GM23338 (cell line): ENCODE data around the gene CELSR1. TPM values are rescaled to one million over a fixed set of nuclear protein-coding genes. Genes with fewer than 3 reads are reported as not detected.

ENCODE experiments used
- ATAC-seq: fragments of 200-7000 bp; cut with Tn5 transposase; 3 replicates; pipeline ENCODE4 v1.9.1; 2020
- DNase-seq: peaks from one replicate; pipeline ENCODE4 v3.0.0-alpha.2; 2015; ENCODE audit warnings: low spot score
- H2AFZ ChIP-seq: fragments of 200-600 bp; sonication (generic); 2 replicates; pipeline ENCODE4 v1.8.0; 2016; ENCODE audit warnings: antibody characterized with exemption, mild to moderate bottlenecking, moderate library complexity
- H3F3A ChIP-seq: fragments of 200-600 bp; sonication (generic); replicated peaks from 2 replicates; pipeline ENCODE4 v1.8.0; 2017; ENCODE audit warnings: antibody characterized with exemption, mixed run types, low read depth
- H3K27ac ChIP-seq: fragments of 200-600 bp; sonication (generic); 2 replicates; pipeline ENCODE4 v1.6.1; 2016; ENCODE audit warnings: low read depth
- H3K27me3 ChIP-seq: fragments of 200-600 bp; sonication (generic); 2 replicates; pipeline ENCODE4 v1.8.0; 2016; ENCODE audit warnings: mild to moderate bottlenecking, mixed run types, moderate library complexity; ENCODE audit not compliant: insufficient read depth
- H3K36me3 ChIP-seq: fragments of 200-600 bp; sonication (generic); 2 replicates; pipeline ENCODE4 v1.8.0; 2016; ENCODE audit warnings: mild to moderate bottlenecking; ENCODE audit not compliant: insufficient read depth
- H3K4me1 ChIP-seq: fragments of 200-600 bp; sonication (generic); 2 replicates; pipeline ENCODE4 v1.8.0; 2016; ENCODE audit warnings: mild to moderate bottlenecking, moderate library complexity; ENCODE audit not compliant: insufficient read depth
- H3K4me2 ChIP-seq: fragments of 200-600 bp; sonication (generic); 2 replicates; pipeline ENCODE4 v1.7.1; 2017; ENCODE audit warnings: mixed run types
- H3K4me3 ChIP-seq: fragments of 200-600 bp; sonication (generic); 2 replicates; pipeline ENCODE4 v1.6.1; 2016; ENCODE audit warnings: mixed run types
- H3K79me2 ChIP-seq: fragments of 200-600 bp; sonication (generic); replicated peaks from 2 replicates; pipeline ENCODE4 v1.8.0; 2017; ENCODE audit warnings: mild to moderate bottlenecking; ENCODE audit not compliant: insufficient read depth
- H3K9me2 ChIP-seq: fragments of 200-600 bp; sonication (generic); 2 replicates; pipeline ENCODE4 v1.8.0; 2017; ENCODE audit not compliant: insufficient read depth
- H4K20me1 ChIP-seq: fragments of 200-600 bp; sonication (generic); replicated peaks from 2 replicates; pipeline ENCODE4 v1.8.0; 2017; ENCODE audit warnings: mild to moderate bottlenecking; ENCODE audit not compliant: insufficient read depth
- H3K27ac Mint-ChIP-seq: 2 replicates; pipeline ENCODE4 v1.8.0; 2020; ENCODE audit warnings: inconsistent platforms, mild to moderate bottlenecking, moderate library complexity, mixed read lengths
- H3K27me3 Mint-ChIP-seq: 3 replicates; pipeline ENCODE4 v1.8.0; 2022; ENCODE audit warnings: low read depth, mild to moderate bottlenecking, moderate library complexity, mixed read lengths, inconsistent platforms; ENCODE audit not compliant: insufficient read depth, poor library complexity
- H3K36me3 Mint-ChIP-seq: 3 replicates; pipeline ENCODE4 v1.8.0; 2021; ENCODE audit warnings: low read depth, mild to moderate bottlenecking, inconsistent platforms, moderate library complexity, mixed read lengths
- H3K4me1 Mint-ChIP-seq: 3 replicates; pipeline ENCODE4 v1.8.0; 2020; ENCODE audit warnings: mild to moderate bottlenecking, inconsistent platforms, mixed read lengths
- H3K4me3 Mint-ChIP-seq: 3 replicates; pipeline ENCODE4 v1.8.0; 2021; ENCODE audit warnings: moderate library complexity, mild to moderate bottlenecking, inconsistent platforms, mixed read lengths
- H3K9me3 Mint-ChIP-seq: 3 replicates; pipeline ENCODE4 v1.8.0; 2020; ENCODE audit warnings: moderate library complexity, mild to moderate bottlenecking, inconsistent platforms, mixed read lengths
- CREB1 ChIP-seq: fragments of 250-450 bp; sonication (Bioruptor Pico); IDR thresholded peaks from 2 replicates; pipeline ENCODE4 v1.5.0; 2020; ENCODE audit warnings: low read depth, mild to moderate bottlenecking, moderate library complexity
- CTCF ChIP-seq, 2 experiments: fragments of 200-600 bp in 1 of 2; sonication (generic) in 1 of 2; conservative IDR thresholded peaks; 2 replicates each; pipeline versions ENCODE4 v1.5.1 to v1.6.1; 2016 to 2017; ENCODE audit warnings: antibody characterized with exemption in 2 of 2, low read depth in 2 of 2, mild to moderate bottlenecking in 2 of 2, moderate library complexity in 1 of 2
- JUNB ChIP-seq: IDR thresholded peaks from one replicate; pipeline ENCODE4 v1.6.1; 2016; ENCODE audit warnings: antibody characterized with exemption; ENCODE audit not compliant: unreplicated experiment
- NANOG ChIP-seq: IDR thresholded peaks from 2 replicates; pipeline ENCODE4 v1.6.1; 2016; ENCODE audit warnings: antibody characterized with exemption, borderline replicate concordance
- REST ChIP-seq: IDR thresholded peaks from one replicate; pipeline ENCODE4 v1.6.1; 2018; ENCODE audit warnings: antibody characterized with exemption; ENCODE audit not compliant: unreplicated experiment
- STAT1 ChIP-seq: IDR thresholded peaks from one replicate; pipeline ENCODE4 v1.6.1; 2016; ENCODE audit warnings: antibody characterized with exemption; ENCODE audit not compliant: unreplicated experiment
- ZNF331 ChIP-seq: fragments of 250-450 bp; sonication (Bioruptor Pico); IDR thresholded peaks from 2 replicates; pipeline ENCODE4 v1.5.0; 2020; ENCODE audit warnings: low read depth, mild to moderate bottlenecking, moderate library complexity
- ZNF462 ChIP-seq: fragments of 250-450 bp; sonication (Bioruptor Pico); IDR thresholded peaks from 2 replicates; pipeline ENCODE4 v1.5.0; 2020; ENCODE audit warnings: mild to moderate bottlenecking, moderate library complexity
- polyA plus RNA-seq: library from polyadenylated mRNA; unstranded; fragments of >200 nt; fragmentation: Nextera tagmentation; extraction: Ambion mirVana; gene quantifications from 2 replicates; pipeline ENCODE4 v1.2.1, GENCODE V29; 2016
- total RNA-seq: library from RNA; depleted of rRNA; stranded (reverse); fragments of >200 nt; shearing (Covaris generic); gene quantifications from 2 replicates; pipeline ENCODE4 v1.2.3, GENCODE V29; 2014
- TF ChIP-seq, protein P1 (sequence below): IDR thresholded peaks from 2 replicates; pipeline ENCODE4 v1.6.1; 2016; ENCODE audit warnings: antibody characterized with exemption

The CELSR1 gene
- total and polyA plus RNA-seq, 2 experiments from 2014 or later, result 4.8 to 20.4 TPM

DNA sequence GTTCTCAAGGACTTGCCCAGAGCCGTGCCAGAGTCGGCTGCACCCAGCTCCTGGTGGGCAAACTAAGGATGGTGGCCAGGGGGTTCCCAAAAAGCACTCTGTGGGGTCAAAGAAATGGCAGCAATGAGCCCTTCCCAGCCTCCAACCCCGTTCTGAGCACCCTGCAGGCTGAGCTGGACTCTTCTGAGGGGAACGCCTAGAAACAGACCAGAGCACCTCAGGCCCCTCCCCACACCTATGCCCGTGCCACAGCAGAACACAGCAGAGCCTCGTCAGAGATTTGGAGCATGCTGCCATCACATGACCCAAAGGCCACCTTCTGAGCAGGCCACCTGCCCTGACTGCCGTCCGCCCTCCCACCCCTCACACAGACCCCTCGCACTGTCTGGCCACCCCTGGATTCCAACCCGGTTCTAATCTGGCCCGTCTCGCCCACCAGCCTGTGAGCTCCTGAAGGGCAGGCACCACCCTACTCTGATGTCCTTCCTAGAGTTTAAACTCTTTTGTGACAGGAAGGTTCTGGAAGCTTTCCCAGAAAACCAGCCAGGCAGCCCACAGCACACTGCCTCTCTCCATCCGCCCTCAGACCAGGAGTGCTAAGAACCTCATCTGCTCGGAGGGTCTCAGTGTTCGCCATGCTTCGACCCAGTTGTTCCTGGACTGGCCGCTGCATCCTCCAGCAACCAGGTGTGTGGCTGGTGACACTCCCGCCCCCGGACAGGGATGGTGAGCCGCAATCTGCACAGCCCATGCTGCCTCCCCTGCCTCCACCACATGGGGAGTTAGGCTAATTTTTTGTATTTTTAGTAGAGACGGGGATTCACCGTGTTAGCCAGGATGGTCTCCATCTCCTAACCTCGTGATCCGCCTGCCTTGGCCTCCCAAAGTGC is 97.6 kb downstream of the CELSR1 start (continued):
- TF ChIP-seq ZNF462, result no peak

DNA sequence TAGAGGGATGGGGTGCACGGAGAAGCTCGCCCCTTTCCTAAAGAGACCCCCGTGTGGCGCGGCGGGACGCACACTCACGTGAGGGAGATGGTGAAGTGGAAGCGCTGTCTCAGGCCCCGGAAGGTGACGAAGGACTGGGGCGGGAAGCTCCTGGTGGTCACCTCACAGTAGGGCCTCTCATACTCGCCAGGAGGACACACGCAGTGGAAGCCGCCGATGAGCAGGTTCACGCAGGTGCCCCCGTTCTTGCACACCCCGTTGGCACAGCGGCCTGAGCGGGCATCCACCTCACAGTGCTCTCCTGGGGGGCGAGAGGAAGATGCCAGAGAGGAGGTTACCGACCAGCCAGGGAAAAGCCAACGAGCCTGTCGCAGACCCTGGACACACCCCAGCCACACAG is 98.3 kb downstream of the CELSR1 start:
- Mint-ChIP-seq H3K4me3 (no peak overlapping the region), H3K4me1 (peaks cover 20% of the 10 kb centered on the region), H3K9me3 (no peaks in the 10 kb centered on the region), H3K27ac (no peak overlapping the region), H3K36me3 (no peaks in the 10 kb centered on the region), H3K27me3 (peaks cover 4% of the 10 kb centered on the region)
- no peak overlapping the region for H3K27ac ChIP-seq
- TF ChIP-seq ZNF331 (no peak), NANOG (no peak), CTCF (conservative IDR thresholded peaks at IDR 0.05; ENCODE audit: low read depth in 2 of 2) (no peak), CREB1 (CRISPR knock-in tag) (no peak), REST (no peak), STAT1 (no peak), JUNB (no peak)
- TF ChIP-seq, protein P1, sequence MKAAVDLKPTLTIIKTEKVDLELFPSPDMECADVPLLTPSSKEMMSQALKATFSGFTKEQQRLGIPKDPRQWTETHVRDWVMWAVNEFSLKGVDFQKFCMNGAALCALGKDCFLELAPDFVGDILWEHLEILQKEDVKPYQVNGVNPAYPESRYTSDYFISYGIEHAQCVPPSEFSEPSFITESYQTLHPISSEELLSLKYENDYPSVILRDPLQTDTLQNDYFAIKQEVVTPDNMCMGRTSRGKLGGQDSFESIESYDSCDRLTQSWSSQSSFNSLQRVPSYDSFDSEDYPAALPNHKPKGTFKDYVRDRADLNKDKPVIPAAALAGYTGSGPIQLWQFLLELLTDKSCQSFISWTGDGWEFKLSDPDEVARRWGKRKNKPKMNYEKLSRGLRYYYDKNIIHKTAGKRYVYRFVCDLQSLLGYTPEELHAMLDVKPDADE, result no peak
- no peaks in the 10 kb centered on the region for H3K79me2 ChIP-seq
- DNase-seq, result no peak
- no peak overlapping the region for H3K4me2 ChIP-seq
- H3K27me3 ChIP-seq, result no peaks in the 10 kb centered on the region
- no peaks in the 10 kb centered on the region for H4K20me1 ChIP-seq
- H3K9me2 ChIP-seq, result no peaks in the 10 kb centered on the region
- H2AFZ ChIP-seq, result no peak overlapping the region
- H3F3A ChIP-seq, result no peaks in the 10 kb centered on the region
- no peak overlapping the region for H3K4me3 ChIP-seq
- no peak for ATAC-seq
- no peaks in the 10 kb centered on the region for H3K36me3 ChIP-seq
- H3K4me1 ChIP-seq, result peaks cover 12% of the 10 kb centered on the region; the same call in 1 of the 2 replicates
